Activated B cell treated with CpG ODN at 0.5 μM for 24 hours (primary cell): ENCODE data around the gene PRRC2B. TPM values are rescaled to one million over a fixed set of nuclear protein-coding genes. Genes with fewer than 3 reads are reported as not detected.

Experiments used
- ATAC-seq: fragments of 200-7000 bp; cut with Tn5 transposase; one replicate; pipeline ENCODE4 v1.10.0; 2021; ENCODE audit warnings: low read depth, mild to moderate bottlenecking, moderate library complexity
- CTCF ChIA-PET: fragments of 350-600 bp; sonication (Branson Sonifier 250); formaldehyde crosslinking; loops from one replicate; lab custom pipeline; 2021; ENCODE audit warnings: antibody characterized with exemption; lab: Charles Lee
- POLR2A ChIA-PET: fragments of 350-600 bp; sonication (Branson Sonifier 250); formaldehyde crosslinking; loops from one replicate; lab custom pipeline; 2021; ENCODE audit warnings: antibody characterized with exemption; lab: Charles Lee
- DNase-seq: peaks from one replicate; pipeline ENCODE4 v3.0.0; 2022
- H3K27ac Mint-ChIP-seq: one replicate; pipeline ENCODE4 v1.8.0; 2020; ENCODE audit warnings: mixed read lengths
- H3K27me3 Mint-ChIP-seq: one replicate; pipeline ENCODE4 v1.8.0; 2021; ENCODE audit warnings: mixed read lengths
- H3K36me3 Mint-ChIP-seq: one replicate; pipeline ENCODE4 v1.8.0; 2021; ENCODE audit warnings: low read depth, mixed read lengths
- H3K4me1 Mint-ChIP-seq: one replicate; pipeline ENCODE4 v1.8.0; 2021; ENCODE audit warnings: mixed read lengths
- H3K4me3 Mint-ChIP-seq: one replicate; pipeline ENCODE4 v1.8.0; 2020; ENCODE audit warnings: mild to moderate bottlenecking, mixed read lengths
- H3K9me3 Mint-ChIP-seq: one replicate; pipeline ENCODE4 v1.8.0; 2020; ENCODE audit warnings: mixed read lengths
- CTCF ChIP-seq: fragments of 200-600 bp; IDR thresholded peaks from one replicate; pipeline ENCODE4 v1.8.0; 2022; ENCODE audit warnings: antibody characterized with exemption, mild to moderate bottlenecking
- intact Hi-C: fragments of 100-400 bp; cut with micrococcal nuclease; formaldehyde crosslinking; loops from one replicate; pipeline ENCODE4 v1.15.1; 2024
- total RNA-seq: library from RNA; stranded (reverse); gene quantifications from 2 replicates; pipeline ENCODE4 v1.2.3, GENCODE V29; 2022

Gene PRRC2B
- total RNA-seq, 1 donor from 2014 or later: 206 TPM

GRCh38 chr9:131379056-131379455, 14.8 kb upstream of the PRRC2B start:
- H3K27ac Mint-ChIP-seq: no peak overlapping the region
- POLR2A ChIA-PET: no interaction called here
- intact Hi-C loops: no loop called here

GRCh38 chr9:131382850-131383729, 10.8 kb upstream of the PRRC2B start:
- Mint-ChIP-seq H3K27ac (no peak overlapping the region), H3K36me3 (no peaks in the 10 kb centered on the region), H3K4me1 (no peaks in the 10 kb centered on the region), H3K27me3 (no peaks in the 10 kb centered on the region), H3K9me3 (no peaks in the 10 kb centered on the region), H3K4me3 (no peak overlapping the region)
- intact Hi-C loops: no loop called here
- no peak for ATAC-seq
- CTCF ChIA-PET: no interaction called here
- DNase-seq: no peak
- POLR2A ChIA-PET: interaction anchor here (0.7 to 1.6 kb wide), 2 partner anchors 9 to 555 kb away, joined by 9 to 10 read pairs; no protein-coding TSS in a partner anchor
- no peak for TF ChIP-seq CTCF

More at GRCh38 chr9:131379056-131379455, 14.8 kb upstream of the PRRC2B start:
- ATAC-seq (no peak), DNase-seq (no peak)
- Mint-ChIP-seq H3K9me3 (no peaks in the 10 kb centered on the region), H3K4me1 (peaks cover 2% of the 10 kb centered on the region), H3K36me3 (no peaks in the 10 kb centered on the region), H3K27me3 (no peaks in the 10 kb centered on the region), H3K4me3 (no peak overlapping the region)
- CTCF ChIA-PET: no interaction called here
- no peak for TF ChIP-seq CTCF

- intact Hi-C loops: no loop called here
- DNase-seq (no peak), ATAC-seq (no peak)
- H3K27me3 Mint-ChIP-seq: no peaks in the 10 kb centered on the region
- ChIA-PET CTCF (no interaction called here), POLR2A (no interaction called here)
- no peaks in the 10 kb centered on the region for H3K36me3 Mint-ChIP-seq
- H3K27ac Mint-ChIP-seq: no peak overlapping the region
- no peak for TF ChIP-seq CTCF
- H3K4me1 Mint-ChIP-seq: no peaks in the 10 kb centered on the region
- H3K9me3 Mint-ChIP-seq: no peaks in the 10 kb centered on the region
- no peak overlapping the region for H3K4me3 Mint-ChIP-seq
Observed at GRCh38 chr9:131385296-131385695, 8.6 kb upstream of the PRRC2B start.

- ChIA-PET POLR2A (no interaction called here), CTCF (no interaction called here)
- no peaks in the 10 kb centered on the region for H3K27me3 Mint-ChIP-seq
- no peak overlapping the region for H3K4me3 Mint-ChIP-seq
- ATAC-seq: no peak
- TF ChIP-seq CTCF: no peak
- H3K9me3 Mint-ChIP-seq: no peaks in the 10 kb centered on the region
- intact Hi-C loops: no loop called here
- H3K36me3 Mint-ChIP-seq: no peaks in the 10 kb centered on the region
- no peak for DNase-seq
- no peaks in the 10 kb centered on the region for H3K4me1 Mint-ChIP-seq
- H3K27ac Mint-ChIP-seq: no peak overlapping the region
Observed at GRCh38 chr9:131386281-131386680, 7.6 kb upstream of the PRRC2B start.

- Mint-ChIP-seq H3K4me1 (no peaks in the 10 kb centered on the region), H3K36me3 (no peaks in the 10 kb centered on the region), H3K27ac (no peak overlapping the region), H3K4me3 (no peak overlapping the region), H3K9me3 (no peaks in the 10 kb centered on the region), H3K27me3 (no peaks in the 10 kb centered on the region)
- DNase-seq (no peak), ATAC-seq (no peak)
- intact Hi-C loops: no loop called here
- CTCF ChIA-PET: no interaction called here
- POLR2A ChIA-PET: interaction anchor here (0.6 kb wide), 1 partner anchor 43 kb away, joined by 5 read pairs; no protein-coding TSS in a partner anchor
- TF ChIP-seq CTCF: no peak
Observed at GRCh38 chr9:131387394-131387793, 6.5 kb upstream of the PRRC2B start.
